PC-9 (cell line): ENCODE measurements around the gene TLR6. TPM values are rescaled to one million over a fixed set of nuclear protein-coding genes. Genes with fewer than 3 reads are reported as not detected.
A peak's percentile ranks its signal among the peaks of the same experiment; 100 is the strongest.

ENCODE experiments used
- BruUV-seq: library from RNA; stranded (reverse); fragments of 400-500 nt; replicated peaks from 2 replicates; lab custom pipeline; 2021; lab: Mats Ljungman, UMichigan
- CTCF ChIA-PET: fragments of 300-600 bp; sonication (Branson Sonifier 250); formaldehyde crosslinking; loops from one replicate; lab custom pipeline; 2022; ENCODE audit warnings: antibody characterized with exemption; lab: Charles Lee
- POLR2A ChIA-PET: fragments of 300-600 bp; sonication (Branson Sonifier 250); formaldehyde crosslinking; loops from one replicate; lab custom pipeline; 2022; ENCODE audit warnings: antibody characterized with exemption; ENCODE audit not compliant: unreplicated experiment; lab: Charles Lee
- DNase-seq, 2 experiments: peaks; one replicate each; pipeline versions ENCODE4 v3.0.0 to v3.0.0-alpha.2; 2015 to 2022; ENCODE audit warnings: mixed read lengths in 1 of 2
- H2AFZ ChIP-seq: fragments of 200-600 bp; sonication (generic); 2 replicates; pipeline ENCODE4 v1.8.1; 2017; ENCODE audit warnings: antibody characterized with exemption
- H3F3A ChIP-seq: fragments of 200-600 bp; sonication (generic); 2 replicates; pipeline ENCODE4 v1.8.1; 2017; ENCODE audit warnings: antibody characterized with exemption, mild to moderate bottlenecking, low read depth; ENCODE audit not compliant: insufficient read depth
- H3K27ac ChIP-seq: fragments of 200-600 bp; sonication (generic); 2 replicates; pipeline ENCODE4 v1.6.1; 2016; ENCODE audit warnings: mixed run types
- H3K27me3 ChIP-seq: fragments of 200-600 bp; sonication (generic); 2 replicates; pipeline ENCODE4 v1.6.1; 2016; ENCODE audit warnings: low read depth, mixed run types; ENCODE audit not compliant: insufficient read depth
- H3K36me3 ChIP-seq: fragments of 200-600 bp; sonication (generic); 2 replicates; pipeline ENCODE4 v1.6.1; 2016; ENCODE audit warnings: low read depth, mixed run types
- H3K4me1 ChIP-seq: fragments of 200-600 bp; sonication (generic); replicated peaks from 2 replicates; pipeline ENCODE4 v1.6.1; 2016; ENCODE audit warnings: mixed run types; ENCODE audit not compliant: insufficient read depth
- H3K4me2 ChIP-seq: fragments of 200-600 bp; sonication (generic); 2 replicates; pipeline ENCODE4 v1.6.1; 2017; ENCODE audit warnings: mixed run types
- H3K4me3 ChIP-seq: fragments of 200-600 bp; sonication (generic); 2 replicates; pipeline ENCODE4 v1.6.1; 2016; ENCODE audit warnings: mixed run types
- H3K79me2 ChIP-seq: fragments of 200-600 bp; sonication (generic); 2 replicates; pipeline ENCODE4 v1.6.1; 2017; ENCODE audit warnings: low read depth, mixed run types
- H3K9me2 ChIP-seq: fragments of 200-600 bp; sonication (generic); 2 replicates; pipeline ENCODE4 v1.8.1; 2017; ENCODE audit warnings: mild to moderate bottlenecking; ENCODE audit not compliant: insufficient read depth
- H3K9me3 ChIP-seq: fragments of 200-600 bp; sonication (generic); 2 replicates; pipeline ENCODE4 v1.8.1; 2016; ENCODE audit warnings: low read depth; ENCODE audit not compliant: insufficient read depth
- H4K20me1 ChIP-seq: fragments of 200-600 bp; sonication (generic); 2 replicates; pipeline ENCODE4 v1.8.1; 2017; ENCODE audit not compliant: insufficient read depth
- CTCF ChIP-seq: fragments of 200-600 bp; sonication (generic); conservative IDR thresholded peaks from 2 replicates; pipeline ENCODE4 v1.6.1; 2017; ENCODE audit warnings: mixed run types, antibody characterized with exemption, mild to moderate bottlenecking, moderate library complexity
- EZH2 ChIP-seq: fragments of 200-600 bp; sonication (generic); IDR thresholded peaks from 2 replicates; pipeline ENCODE4 v1.8.0; 2017; ENCODE audit warnings: antibody characterized with exemption, low read depth
- intact Hi-C: fragments of 100-400 bp; cut with micrococcal nuclease; formaldehyde crosslinking; loops from one replicate; pipeline ENCODE4 v1.10.0; 2022; ENCODE audit not compliant: unreplicated experiment
- total RNA-seq: library from RNA; stranded (reverse); gene quantifications from 2 replicates; pipeline ENCODE4 v1.2.3, GENCODE V29; 2021

Gene TLR6
- total RNA-seq, 1 experiment from 2014 or later, result 9.3 TPM

DNA sequence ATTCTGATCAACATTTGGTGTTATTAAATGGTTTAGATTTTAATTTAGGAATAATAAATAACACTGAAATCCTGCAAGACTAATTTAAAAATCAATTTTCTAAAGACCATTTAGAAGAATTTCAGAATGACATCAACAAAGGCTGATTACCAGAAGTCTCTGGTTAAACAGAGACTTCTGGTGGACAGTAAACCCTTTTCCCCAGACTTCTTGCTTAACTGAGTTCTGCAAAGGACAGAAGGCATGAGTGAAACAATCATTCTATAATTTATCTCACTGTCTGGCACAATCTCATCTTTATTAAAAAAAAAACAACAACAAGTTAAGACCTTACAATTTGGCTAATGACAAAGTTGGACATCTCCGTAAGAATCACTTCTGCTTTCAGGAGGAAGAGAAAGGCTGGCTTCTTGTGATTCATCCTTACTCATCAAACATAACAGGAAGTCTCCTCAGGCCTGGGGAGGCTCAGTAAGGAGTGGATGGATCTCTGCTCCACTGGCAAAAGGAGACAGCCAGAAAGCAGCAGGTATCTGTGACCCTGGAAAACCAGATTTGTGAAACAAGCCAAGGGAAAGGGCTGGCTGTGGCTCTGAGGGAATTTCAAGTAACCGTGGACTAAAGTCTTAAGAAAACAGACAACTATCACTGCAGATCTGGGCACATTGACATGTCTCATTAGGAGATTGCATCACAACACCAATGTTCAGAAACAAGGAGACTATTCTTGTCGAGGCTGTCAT, 908 bp upstream of the TLR6 start:
- CTCF ChIA-PET, result interaction anchor here (0.7 kb wide), 1 partner anchor 42 kb away, joined by 3 read pairs; no protein-coding TSS in a partner anchor
- H3K27me3 ChIP-seq, result no peaks in the 10 kb centered on the region
- no peaks in the 10 kb centered on the region for H3K36me3 ChIP-seq
- peak overlapping the region; percentile 68 for H3K4me2 ChIP-seq
- intact Hi-C loops, result loop anchor here (2.0 to 10.0 kb wide), 5 partner anchors 55 to 793 kb away; partner anchors contain the start of genes TLR1 and TLR10
- TF ChIP-seq EZH2, result no peak
- TF ChIP-seq CTCF, result no peak
- H4K20me1 ChIP-seq, result no peaks in the 10 kb centered on the region
- peak; percentile 68 to 87 for DNase-seq
- peak overlapping the region; percentile 93 for H3K27ac ChIP-seq
- POLR2A ChIA-PET, result no interaction called here
- H3K9me3 ChIP-seq, result no peaks in the 10 kb centered on the region; the same call in 1 of the 2 replicates
- no TSS peak for BruUV-seq
- no peaks in the 10 kb centered on the region for H3K79me2 ChIP-seq
- no peaks in the 10 kb centered on the region for H3K9me2 ChIP-seq
- H2AFZ ChIP-seq, result peak overlapping the region; percentile 31
- H3K4me1 ChIP-seq, result peaks cover 26% of the 10 kb centered on the region
- H3K4me3 ChIP-seq, result peak overlapping the region; percentile 25; the same call in 1 of the 2 replicates
- peaks cover 17% of the 10 kb centered on the region for H3F3A ChIP-seq

- ChIA-PET POLR2A (no interaction called here), CTCF (interaction anchor here (0.5 to 1.9 kb wide), 5 partner anchors 12 to 210 kb away, joined by 3 to 23 read pairs (median 3); partner anchors contain the start of gene TLR10)
- Histone ChIP-seq H4K20me1 (no peaks in the 10 kb centered on the region), H3K4me2 (peak overlapping the region; percentile 68; the same call in 1 of the 2 replicates), H3K4me3 (no peak overlapping the region; the same call in 1 of the 2 replicates), H3K9me3 (no peaks in the 10 kb centered on the region; the same call in 1 of the 2 replicates), H3K27ac (peak overlapping the region; percentile 93; the same call in 1 of the 2 replicates), H3K4me1 (peaks cover 26% of the 10 kb centered on the region), H2AFZ (no peak overlapping the region), H3K79me2 (no peaks in the 10 kb centered on the region), H3K27me3 (no peaks in the 10 kb centered on the region), H3K36me3 (no peaks in the 10 kb centered on the region), H3K9me2 (no peaks in the 10 kb centered on the region), H3F3A (peaks cover 17% of the 10 kb centered on the region)
- DNase-seq, result no peak
- no peak for TF ChIP-seq CTCF
- TF ChIP-seq EZH2, result no peak
- intact Hi-C loops, result loop anchor here (1.0 to 10.0 kb wide), 6 partner anchors 54 to 791 kb away; partner anchors contain the start of genes TLR1 and TLR10
- TSS peak; percentile 41 for BruUV-seq
These were observed 571 bp downstream of the TLR6 start for GRCh38 chr4:38856046-38856445.

DNA sequence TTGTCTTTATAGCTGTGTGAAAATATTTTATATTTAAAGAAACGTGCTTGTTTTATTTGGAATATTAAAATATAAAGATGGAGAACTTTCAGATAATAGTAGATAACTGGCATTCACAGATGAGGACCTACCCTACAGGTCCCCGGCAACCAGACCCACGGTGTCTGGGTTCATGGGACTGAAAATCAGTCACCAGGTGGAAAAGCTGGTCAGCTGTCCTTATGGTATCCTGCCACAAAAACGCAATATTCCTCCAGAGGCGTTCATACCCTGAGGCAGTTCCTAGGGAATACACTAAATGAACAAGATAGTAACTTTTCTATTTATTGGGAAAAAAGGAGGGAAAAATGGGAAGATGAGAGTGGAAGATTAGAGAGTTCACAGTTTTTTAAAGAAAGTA, 1.2 kb downstream of the TLR6 start:
- intact Hi-C loops, result loop anchor here (5.0 to 10.0 kb wide), 4 partner anchors 53 to 791 kb away; partner anchors contain the start of gene TLR1
- Histone ChIP-seq H3K79me2 (no peaks in the 10 kb centered on the region), H3K27me3 (no peaks in the 10 kb centered on the region), H3K4me3 (no peak overlapping the region), H3K36me3 (no peaks in the 10 kb centered on the region), H3K9me3 (no peaks in the 10 kb centered on the region; the same call in 1 of the 2 replicates), H3F3A (peaks cover 17% of the 10 kb centered on the region), H4K20me1 (no peaks in the 10 kb centered on the region), H3K4me1 (peaks cover 26% of the 10 kb centered on the region), H3K27ac (no peak overlapping the region), H2AFZ (no peak overlapping the region), H3K4me2 (no peak overlapping the region), H3K9me2 (no peaks in the 10 kb centered on the region)
- ChIA-PET POLR2A (interaction anchor here (0.6 kb wide), 1 partner anchor 95 kb away, joined by 10 read pairs; no protein-coding TSS in a partner anchor), CTCF (interaction anchor here (0.5 to 1.9 kb wide), 7 partner anchors 13 to 684 kb away, joined by 3 to 23 read pairs (median 3); partner anchors contain the start of gene TLR10)
- DNase-seq, result no peak
- TF ChIP-seq CTCF (no peak), EZH2 (no peak)
- BruUV-seq, result no TSS peak
